MG63 (cell line): ENCODE results near the gene RMC1. TPM values are rescaled to one million over a fixed set of nuclear protein-coding genes. Genes with fewer than 3 reads are reported as not detected.

Experiments used
- DNase-seq: peaks from one replicate; pipeline ENCODE4 v3.0.0-alpha.2; 2020
- H3K27me3 ChIP-seq: fragments of 250-450 bp; sonication (Bioruptor Pico); 2 replicates; pipeline ENCODE4 v1.5.1; 2020; ENCODE audit warnings: mild to moderate bottlenecking, moderate library complexity
- H3K36me3 ChIP-seq: fragments of 250-450 bp; sonication (Bioruptor Pico); 2 replicates; pipeline ENCODE4 v1.5.1; 2020; ENCODE audit warnings: mild to moderate bottlenecking, moderate library complexity
- H3K4me3 ChIP-seq: fragments of 250-450 bp; sonication (Bioruptor Pico); 2 replicates; pipeline ENCODE4 v1.5.1; 2020; ENCODE audit warnings: mild to moderate bottlenecking, moderate library complexity
- H3K9me3 ChIP-seq: fragments of 250-450 bp; sonication (Bioruptor Pico); 2 replicates; pipeline ENCODE4 v1.5.1; 2020; ENCODE audit warnings: mild to moderate bottlenecking, moderate library complexity
- total RNA-seq: library from RNA; depleted of rRNA; stranded (reverse); fragments of >200 nt; shearing (Covaris generic); gene quantifications from 2 replicates; pipeline ENCODE4 v1.2.3, GENCODE V29; 2014; ENCODE audit warnings: low replicate concordance; rRNA removed

RMC1 gene
- total RNA-seq, result 21.1 and 21.9 TPM in 2 replicates

GRCh38 chr18:23503038-23503962 is at the start of gene RMC1:
Gene RMC1 (plus strand): TSS chr18:23503511. CDS start chr18:23503619, 108 bp downstream.
- H3K9me3 ChIP-seq, result no peaks in the 10 kb centered on the region
- peak within 1 kb of the TSS; percentile 88 for H3K4me3 ChIP-seq
- peak; percentile 93 for DNase-seq
- no peaks in the 10 kb centered on the region for H3K27me3 ChIP-seq
- H3K36me3 ChIP-seq, result peaks cover 16% of the 10 kb centered on the region

DNA sequence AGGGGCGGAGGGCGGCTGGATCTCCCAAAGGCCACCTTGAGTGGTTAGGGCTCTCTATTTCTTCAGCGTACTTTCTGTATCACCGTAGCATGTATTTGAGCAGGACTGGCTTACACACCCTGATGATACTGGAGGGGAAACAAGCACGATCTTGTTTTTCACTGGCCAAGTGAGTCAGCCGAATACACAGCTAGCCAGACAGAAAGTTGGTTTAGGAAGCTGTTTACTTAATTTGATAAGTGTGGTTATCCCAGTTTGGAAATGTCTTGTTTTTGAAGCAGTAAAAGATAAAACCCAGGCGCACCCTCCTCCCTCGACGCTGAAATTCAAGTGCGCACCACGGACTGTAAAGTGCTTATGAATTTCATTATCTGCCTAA is 49.6 kb upstream of the RMC1 start:
- peak; percentile 26 for DNase-seq
- H3K36me3 ChIP-seq, result peaks cover 5% of the 10 kb centered on the region
- peak overlapping the region; percentile 89 for H3K4me3 ChIP-seq
- no peaks in the 10 kb centered on the region for H3K27me3 ChIP-seq
- no peaks in the 10 kb centered on the region for H3K9me3 ChIP-seq

DNA sequence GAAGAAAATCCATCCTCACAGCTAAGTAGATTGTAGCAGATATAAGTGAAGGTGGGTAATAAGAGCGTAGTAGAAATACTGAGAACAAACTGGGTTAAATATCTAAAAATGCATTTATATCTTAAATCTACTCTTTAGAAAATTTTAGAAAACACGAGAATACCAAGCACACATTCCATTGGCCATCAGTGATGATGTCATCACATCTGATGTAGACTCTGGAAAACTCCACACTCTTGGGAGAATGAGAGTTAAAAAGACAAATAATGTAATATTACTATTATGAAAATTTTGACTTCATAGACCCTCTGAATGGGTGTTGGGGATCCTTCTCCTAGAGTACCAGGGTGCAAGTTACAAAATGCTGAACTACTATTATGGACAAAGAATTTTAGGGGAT is 46.5 kb upstream of the RMC1 start:
- H3K9me3 ChIP-seq, result no peaks in the 10 kb centered on the region
- no peak for DNase-seq
- no peak overlapping the region for H3K4me3 ChIP-seq
- H3K36me3 ChIP-seq, result peaks cover 8% of the 10 kb centered on the region
- H3K27me3 ChIP-seq, result no peaks in the 10 kb centered on the region

DNA sequence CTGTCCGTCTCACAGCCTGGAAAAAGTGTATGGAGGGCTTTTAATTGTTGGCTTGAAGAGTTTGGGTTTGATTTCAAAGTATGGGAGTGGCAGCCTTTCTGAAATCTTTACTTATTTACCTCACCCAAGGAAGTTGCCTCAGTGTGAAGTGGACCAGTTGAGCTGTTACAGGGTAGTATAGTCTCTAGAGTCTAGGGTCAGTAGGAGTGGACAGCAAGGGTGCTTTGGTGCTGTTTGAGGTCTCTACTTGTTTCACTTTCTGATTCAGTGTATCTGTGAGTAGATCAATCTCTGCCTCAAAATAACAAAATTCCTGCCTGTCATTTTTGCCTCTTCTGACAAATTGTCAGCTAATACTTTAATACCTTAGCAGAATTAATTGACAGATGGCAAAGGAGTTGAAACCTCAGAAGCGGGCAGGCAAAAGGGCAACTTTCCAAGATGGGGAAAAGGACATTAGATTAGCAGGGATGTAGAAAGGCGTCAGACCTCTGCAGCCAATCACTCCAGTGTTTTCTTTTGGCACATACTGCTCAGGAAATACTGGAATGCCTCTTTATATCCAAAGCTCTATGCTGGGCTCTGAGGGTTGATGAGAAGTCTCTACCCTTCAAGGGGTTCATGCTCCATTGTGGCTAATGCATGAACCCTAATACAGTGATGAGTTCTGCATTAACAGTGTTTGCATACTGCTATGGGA is 44.3 kb upstream of the RMC1 start:
- H3K36me3 ChIP-seq, result peaks cover 18% of the 10 kb centered on the region
- H3K4me3 ChIP-seq, result no peak overlapping the region
- H3K27me3 ChIP-seq, result no peaks in the 10 kb centered on the region
- no peaks in the 10 kb centered on the region for H3K9me3 ChIP-seq
- DNase-seq, result no peak

- Histone ChIP-seq H3K9me3 (no peaks in the 10 kb centered on the region), H3K4me3 (no peak overlapping the region), H3K27me3 (no peaks in the 10 kb centered on the region), H3K36me3 (peaks cover 22% of the 10 kb centered on the region)
- no peak for DNase-seq
These were observed 43.8 kb upstream of the RMC1 start for GRCh38 chr18:23459530-23459921.

GRCh38 chr18:23460285-23461273 is 42.7 kb upstream of the RMC1 start:
- H3K9me3 ChIP-seq, result no peaks in the 10 kb centered on the region
- H3K36me3 ChIP-seq, result peaks cover 29% of the 10 kb centered on the region
- no peak for DNase-seq
- no peak overlapping the region for H3K4me3 ChIP-seq
- no peaks in the 10 kb centered on the region for H3K27me3 ChIP-seq

DNA sequence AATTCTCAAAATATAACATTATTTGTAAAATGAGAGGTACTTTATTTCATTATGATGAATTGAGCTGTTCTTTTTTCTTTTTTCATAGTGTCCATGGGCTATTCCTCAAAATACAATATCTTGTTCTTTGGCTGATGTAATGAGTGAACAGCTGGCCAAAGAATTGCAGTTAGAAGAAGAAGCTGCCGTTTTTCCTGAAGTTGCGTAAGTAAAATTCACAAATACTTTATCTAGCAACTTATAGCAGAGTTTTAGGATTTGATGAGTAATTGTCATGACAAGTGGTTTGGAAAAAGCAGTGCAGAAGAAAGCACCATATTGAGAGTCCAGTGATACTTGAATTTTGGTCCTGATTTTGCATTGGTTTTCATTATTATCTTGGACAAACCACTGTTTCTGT is 40.4 kb upstream of the RMC1 start:
- Histone ChIP-seq H3K4me3 (no peak overlapping the region), H3K36me3 (peaks cover 38% of the 10 kb centered on the region), H3K9me3 (no peaks in the 10 kb centered on the region), H3K27me3 (no peaks in the 10 kb centered on the region)
- no peak for DNase-seq

DNA sequence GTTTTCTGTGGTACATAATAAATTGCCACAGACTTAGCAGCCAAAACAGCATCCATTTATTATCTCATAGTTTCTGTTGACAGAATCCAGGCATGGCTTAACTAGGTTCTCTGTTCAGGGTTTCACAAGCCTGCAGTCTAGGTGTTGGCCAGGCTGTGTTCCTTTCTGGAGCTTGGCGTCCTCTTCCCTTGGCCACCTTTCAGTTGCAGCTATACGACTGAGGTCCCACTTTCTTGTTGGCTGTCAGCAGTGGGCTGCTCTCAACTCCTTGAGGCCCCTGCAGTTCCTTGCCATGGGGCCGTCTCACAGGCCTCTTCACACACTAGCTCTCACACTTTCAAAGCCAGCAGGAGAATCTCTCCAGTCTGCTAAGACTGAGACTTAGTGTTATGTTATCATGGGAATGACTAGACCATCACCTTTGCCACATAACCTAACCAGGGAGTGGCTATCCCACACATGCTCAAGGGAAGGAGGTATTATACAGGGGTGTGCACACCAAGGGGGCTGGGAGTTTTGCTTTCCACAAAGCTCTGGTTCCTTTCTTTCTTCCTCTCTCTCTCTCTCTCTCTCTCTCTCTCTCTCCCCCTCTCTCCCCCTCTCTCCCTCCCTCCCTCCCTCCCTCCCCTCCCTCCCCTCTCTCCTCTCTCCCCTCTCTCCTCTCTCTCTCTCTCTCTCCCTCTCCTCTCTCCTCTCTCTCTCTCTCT is 34.4 kb upstream of the RMC1 start:
- no peaks in the 10 kb centered on the region for H3K9me3 ChIP-seq
- no peaks in the 10 kb centered on the region for H3K27me3 ChIP-seq
- peaks cover 62% of the 10 kb centered on the region for H3K36me3 ChIP-seq
- DNase-seq, result no peak
- no peak overlapping the region for H3K4me3 ChIP-seq

DNA sequence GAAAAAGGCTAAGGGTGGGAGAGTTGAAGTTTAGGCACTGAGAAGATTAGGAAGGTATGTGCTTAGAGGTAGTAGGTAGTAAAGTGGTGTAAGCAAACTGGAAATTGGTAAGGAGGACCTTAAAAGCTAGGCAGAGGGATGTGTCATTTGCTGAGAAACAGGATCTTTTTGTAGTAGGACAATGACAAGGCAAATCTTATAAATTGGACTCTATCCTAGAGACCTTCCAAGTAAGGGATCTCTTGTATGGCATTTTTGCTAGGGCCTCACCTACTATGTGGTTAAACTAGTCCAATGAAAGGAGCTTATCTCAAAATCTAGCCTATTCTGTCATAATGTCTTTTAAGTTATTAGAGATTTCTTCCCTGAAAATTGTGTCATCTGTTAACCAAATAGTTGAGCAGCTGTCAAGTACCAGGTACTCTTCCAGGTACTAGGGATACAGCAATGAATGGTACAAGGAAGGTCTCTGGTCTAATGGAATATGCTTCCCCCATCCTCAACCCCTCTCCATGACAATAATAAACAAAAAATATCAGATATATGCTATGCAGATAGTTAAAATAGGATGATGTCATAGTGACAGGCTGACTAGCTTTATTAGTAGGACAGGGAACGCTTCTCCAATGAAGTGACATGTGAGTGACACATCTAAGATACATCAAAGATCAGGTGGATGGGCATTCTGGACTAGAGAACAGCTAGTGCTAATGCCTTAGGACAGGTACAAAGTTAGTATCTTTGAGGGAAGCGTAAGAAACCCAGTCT is 32.5 kb upstream of the RMC1 start:
- H3K36me3 ChIP-seq, result peaks cover 57% of the 10 kb centered on the region
- H3K27me3 ChIP-seq, result no peaks in the 10 kb centered on the region
- H3K9me3 ChIP-seq, result no peaks in the 10 kb centered on the region
- no peak overlapping the region for H3K4me3 ChIP-seq
- no peak for DNase-seq

- no peak for DNase-seq
- no peaks in the 10 kb centered on the region for H3K27me3 ChIP-seq
- H3K4me3 ChIP-seq, result no peak overlapping the region
- H3K36me3 ChIP-seq, result peaks cover 61% of the 10 kb centered on the region
- H3K9me3 ChIP-seq, result no peaks in the 10 kb centered on the region
These were observed 31.8 kb upstream of the RMC1 start for GRCh38 chr18:23471486-23471885.

DNA sequence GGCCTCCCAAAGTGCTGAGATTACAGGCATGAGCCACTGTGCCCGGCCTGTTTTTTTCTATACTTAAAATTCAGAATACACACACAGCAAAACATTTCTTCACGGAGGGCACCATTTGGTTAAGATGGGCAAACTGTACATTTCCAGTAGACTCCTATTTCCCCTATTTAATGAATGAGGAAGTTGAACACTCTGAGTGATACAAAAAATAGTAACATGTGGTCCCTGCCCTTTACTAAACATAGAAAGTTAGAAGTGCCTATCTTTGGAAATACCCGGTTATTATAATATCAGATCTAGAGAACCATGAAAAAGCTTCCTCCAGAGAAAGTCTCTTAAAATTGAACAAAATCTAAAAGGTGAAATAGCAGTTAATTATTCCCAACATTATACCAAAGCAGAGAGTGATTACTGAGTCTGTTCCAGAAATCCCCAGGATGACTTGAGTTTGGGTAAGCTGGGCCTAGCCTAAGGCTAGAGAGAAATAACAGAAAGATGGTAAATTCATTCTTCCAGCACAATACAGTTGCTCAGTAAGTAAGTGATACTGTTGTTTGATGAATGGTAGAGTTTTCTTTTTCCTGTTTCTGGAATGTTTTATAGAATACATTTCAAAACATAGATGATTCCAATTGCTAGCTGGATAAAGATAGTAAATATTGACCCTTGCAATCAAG is 23.3 kb upstream of the RMC1 start:
- H3K27me3 ChIP-seq, result no peaks in the 10 kb centered on the region
- no peaks in the 10 kb centered on the region for H3K9me3 ChIP-seq
- H3K4me3 ChIP-seq, result no peak overlapping the region
- peaks cover 55% of the 10 kb centered on the region for H3K36me3 ChIP-seq
- DNase-seq, result no peak

- no peaks in the 10 kb centered on the region for H3K27me3 ChIP-seq
- H3K36me3 ChIP-seq, result peaks cover 30% of the 10 kb centered on the region
- no peak overlapping the region for H3K4me3 ChIP-seq
- H3K9me3 ChIP-seq, result no peaks in the 10 kb centered on the region
- DNase-seq, result no peak
These were observed 18.6 kb upstream of the RMC1 start for GRCh38 chr18:23484561-23485182.

- no peak overlapping the region for H3K4me3 ChIP-seq
- peaks cover 22% of the 10 kb centered on the region for H3K36me3 ChIP-seq
- no peak for DNase-seq
- H3K9me3 ChIP-seq, result no peaks in the 10 kb centered on the region
- H3K27me3 ChIP-seq, result no peaks in the 10 kb centered on the region
These were observed 17.9 kb upstream of the RMC1 start for GRCh38 chr18:23485386-23485785.

DNA sequence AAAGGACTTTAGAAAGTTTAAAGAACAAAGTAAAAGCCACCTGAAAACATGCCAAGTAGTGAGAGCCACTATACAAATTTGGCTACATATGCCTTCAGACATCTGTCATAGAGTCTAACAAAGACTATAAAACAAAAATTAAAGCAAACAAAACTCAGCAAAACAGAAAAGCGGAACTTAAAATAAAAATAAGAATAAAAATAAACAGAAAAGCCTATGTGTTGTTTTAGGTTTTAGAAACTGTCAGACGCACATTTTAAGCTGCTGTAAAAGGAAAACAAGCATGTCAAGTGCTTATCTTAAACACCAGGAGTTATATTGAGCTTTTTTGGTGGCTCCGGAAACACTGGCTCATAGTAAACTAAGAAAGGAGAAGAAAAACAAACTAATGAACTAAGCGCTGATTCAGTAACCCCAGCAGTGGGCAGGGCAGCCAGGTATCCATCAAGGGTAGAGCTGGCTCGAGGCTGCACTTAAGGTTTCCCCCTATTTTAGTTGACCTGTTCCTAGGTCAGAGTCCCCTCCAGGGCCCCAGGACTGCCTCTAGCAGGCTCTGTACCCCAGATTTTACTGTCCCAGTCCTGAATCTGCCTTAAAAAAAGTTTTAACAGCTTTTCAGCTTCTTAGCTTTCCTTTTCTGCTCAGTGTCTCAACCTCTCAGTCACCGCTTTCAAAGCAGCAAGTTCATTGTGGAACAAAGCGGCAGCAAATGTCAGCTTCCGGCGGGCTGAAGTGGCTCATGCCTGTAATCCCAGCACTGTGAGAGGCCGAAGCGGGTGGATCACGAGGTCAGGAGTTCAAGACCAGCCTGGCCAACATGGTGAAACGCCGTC is 15.4 kb upstream of the RMC1 start:
- DNase-seq, result peak; percentile 39
- Histone ChIP-seq H3K36me3 (peaks cover 4% of the 10 kb centered on the region; the same call in 1 of the 2 replicates), H3K27me3 (no peaks in the 10 kb centered on the region), H3K9me3 (no peaks in the 10 kb centered on the region), H3K4me3 (no peak overlapping the region)
